HFFc6 (cell line): Measurements from ENCODE around the gene PTPRN2. TPM values are rescaled to one million over a fixed set of nuclear protein-coding genes. Genes with fewer than 3 reads are reported as not detected.

Experiments used
- DNase-seq: peaks from one replicate; pipeline ENCODE4 v3.0.0-alpha.2; 2018
- H3K27ac Mint-ChIP-seq: 2 replicates; pipeline ENCODE4 v1.8.0; 2020; ENCODE audit warnings: mild to moderate bottlenecking, mixed read lengths
- H3K27me3 Mint-ChIP-seq: 2 replicates; pipeline ENCODE4 v1.8.0; 2021; ENCODE audit warnings: mild to moderate bottlenecking, moderate library complexity, mixed read lengths; ENCODE audit not compliant: insufficient read depth
- H3K36me3 Mint-ChIP-seq: 2 replicates; pipeline ENCODE4 v1.8.0; 2021; ENCODE audit warnings: low read depth, mixed read lengths
- H3K4me1 Mint-ChIP-seq: 2 replicates; pipeline ENCODE4 v1.8.0; 2020; ENCODE audit warnings: low read depth, mixed read lengths
- H3K4me3 Mint-ChIP-seq: 2 replicates; pipeline ENCODE4 v1.8.0; 2020; ENCODE audit warnings: mild to moderate bottlenecking, moderate library complexity, mixed read lengths
- H3K9me3 Mint-ChIP-seq: 2 replicates; pipeline ENCODE4 v1.8.0; 2020; ENCODE audit warnings: mild to moderate bottlenecking, mixed read lengths
- total RNA-seq, 6 experiments: library from RNA; stranded (reverse); fragmentation: NEBNext Ultra II Directional; extraction: Animal tissue kit (Norgen Biotek cat#: 25700); gene quantifications; 2 replicates in 1 of 6; 3 replicates in 5 of 6; pipeline ENCODE4 v1.2.3, GENCODE V29; 2021
- TF ChIP-seq, protein P1 (sequence below): fragments of 200-600 bp; sonication (generic); IDR thresholded peaks from 2 replicates; pipeline ENCODE4 v1.5.0; 2021; ENCODE audit warnings: antibody characterized with exemption, mild to moderate bottlenecking

Gene PTPRN2
- total RNA-seq, 6 experiments from 2014 or later: 0.05 to 0.27 (median 0.23) TPM

- TF ChIP-seq, protein P1, sequence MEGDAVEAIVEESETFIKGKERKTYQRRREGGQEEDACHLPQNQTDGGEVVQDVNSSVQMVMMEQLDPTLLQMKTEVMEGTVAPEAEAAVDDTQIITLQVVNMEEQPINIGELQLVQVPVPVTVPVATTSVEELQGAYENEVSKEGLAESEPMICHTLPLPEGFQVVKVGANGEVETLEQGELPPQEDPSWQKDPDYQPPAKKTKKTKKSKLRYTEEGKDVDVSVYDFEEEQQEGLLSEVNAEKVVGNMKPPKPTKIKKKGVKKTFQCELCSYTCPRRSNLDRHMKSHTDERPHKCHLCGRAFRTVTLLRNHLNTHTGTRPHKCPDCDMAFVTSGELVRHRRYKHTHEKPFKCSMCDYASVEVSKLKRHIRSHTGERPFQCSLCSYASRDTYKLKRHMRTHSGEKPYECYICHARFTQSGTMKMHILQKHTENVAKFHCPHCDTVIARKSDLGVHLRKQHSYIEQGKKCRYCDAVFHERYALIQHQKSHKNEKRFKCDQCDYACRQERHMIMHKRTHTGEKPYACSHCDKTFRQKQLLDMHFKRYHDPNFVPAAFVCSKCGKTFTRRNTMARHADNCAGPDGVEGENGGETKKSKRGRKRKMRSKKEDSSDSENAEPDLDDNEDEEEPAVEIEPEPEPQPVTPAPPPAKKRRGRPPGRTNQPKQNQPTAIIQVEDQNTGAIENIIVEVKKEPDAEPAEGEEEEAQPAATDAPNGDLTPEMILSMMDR: no peak
- H3K27me3 Mint-ChIP-seq: no peaks in the 10 kb centered on the region; the same call in none of the 2 replicates
- no peak for DNase-seq
- H3K36me3 Mint-ChIP-seq: peaks cover 8% of the 10 kb centered on the region
- H3K27ac Mint-ChIP-seq: no peak overlapping the region
- H3K4me1 Mint-ChIP-seq: no peaks in the 10 kb centered on the region
- H3K4me3 Mint-ChIP-seq: no peak overlapping the region
- H3K9me3 Mint-ChIP-seq: peaks cover 40% of the 10 kb centered on the region
Measured at GRCh38 chr7:158475679-158476052, 112.0 kb downstream of the PTPRN2 start.

DNA sequence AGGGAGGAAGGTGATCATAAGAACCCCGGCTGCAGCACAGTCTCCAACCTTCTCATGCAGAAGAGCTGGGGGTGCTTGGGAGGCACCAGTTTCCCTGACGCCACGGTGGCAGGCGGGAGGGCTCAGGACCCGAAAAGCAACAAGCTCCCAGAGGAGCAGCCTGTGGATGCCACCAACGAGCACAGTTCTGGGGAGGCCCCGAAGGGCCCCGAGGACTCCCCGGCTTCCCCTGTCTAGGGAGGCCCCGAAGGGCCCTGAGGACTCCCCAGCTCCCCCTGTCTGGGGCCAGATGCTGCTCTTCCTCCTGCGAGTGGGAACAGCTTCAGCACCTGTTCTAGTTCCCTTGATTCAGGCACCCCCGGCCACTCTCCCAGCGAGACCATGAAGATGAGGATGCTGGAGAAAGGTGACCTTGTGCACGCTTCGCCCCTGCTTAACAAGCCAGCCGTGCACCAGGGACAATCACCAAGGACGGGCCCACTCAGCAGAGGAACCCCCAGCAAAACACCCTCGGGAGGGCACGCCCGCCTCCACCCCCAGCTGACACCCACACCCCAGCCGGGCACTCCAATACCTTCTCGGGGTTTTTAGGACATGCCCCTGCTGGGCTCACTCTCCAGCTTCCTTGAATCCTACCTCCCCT lies 112.5 kb downstream of the PTPRN2 start:
- Mint-ChIP-seq H3K9me3 (peaks cover 36% of the 10 kb centered on the region), H3K4me1 (no peaks in the 10 kb centered on the region)

GRCh38 chr7:158474488-158474887 lies 113.1 kb downstream of the PTPRN2 start:
- DNase-seq: no peak
- TF ChIP-seq, protein P1: no peak
- Mint-ChIP-seq H3K9me3 (peaks cover 37% of the 10 kb centered on the region), H3K4me1 (no peaks in the 10 kb centered on the region), H3K4me3 (no peak overlapping the region), H3K36me3 (peaks cover 8% of the 10 kb centered on the region), H3K27me3 (no peaks in the 10 kb centered on the region; the same call in none of the 2 replicates), H3K27ac (no peak overlapping the region)

More for the DNA sequence above, 112.5 kb downstream of the PTPRN2 start:
- DNase-seq: no peak
- H3K4me3 Mint-ChIP-seq: no peak overlapping the region
- TF ChIP-seq, protein P1: no peak
- H3K27ac Mint-ChIP-seq: no peak overlapping the region
- H3K36me3 Mint-ChIP-seq: peaks cover 8% of the 10 kb centered on the region
- H3K27me3 Mint-ChIP-seq: no peaks in the 10 kb centered on the region; the same call in none of the 2 replicates

- Mint-ChIP-seq H3K27ac (no peak overlapping the region), H3K4me3 (no peak overlapping the region), H3K27me3 (no peaks in the 10 kb centered on the region; the same call in none of the 2 replicates), H3K9me3 (peaks cover 39% of the 10 kb centered on the region), H3K36me3 (peaks cover 8% of the 10 kb centered on the region), H3K4me1 (no peaks in the 10 kb centered on the region)
- TF ChIP-seq, protein P1: no peak
- DNase-seq: no peak
Measured at GRCh38 chr7:158473946-158474345, 113.7 kb downstream of the PTPRN2 start.

DNA sequence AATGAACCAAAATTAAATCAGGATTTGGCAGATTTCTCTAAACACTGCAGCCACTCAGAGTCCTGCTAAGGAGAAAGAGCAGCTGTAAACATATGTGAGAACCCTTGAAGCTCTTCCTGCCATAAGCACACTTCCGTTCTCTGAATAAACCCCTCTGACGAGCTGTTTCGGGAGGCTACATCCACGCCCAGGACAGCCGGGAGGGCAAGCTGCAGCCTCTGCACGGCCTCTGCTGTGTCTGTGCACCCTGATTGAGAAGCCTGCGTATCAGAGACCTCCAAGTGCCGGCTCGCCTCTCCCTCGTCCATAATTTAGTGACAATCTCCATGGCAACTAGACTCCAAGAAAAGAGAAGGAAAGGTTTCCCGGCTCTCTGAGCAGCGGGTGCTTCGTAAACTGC lies 114.4 kb downstream of the PTPRN2 start:
- H3K27ac Mint-ChIP-seq: no peak overlapping the region
- H3K36me3 Mint-ChIP-seq: peaks cover 2% of the 10 kb centered on the region; the same call in 1 of the 2 replicates
- no peak overlapping the region for H3K4me3 Mint-ChIP-seq
- DNase-seq: no peak
- TF ChIP-seq, protein P1: no peak
- H3K4me1 Mint-ChIP-seq: no peaks in the 10 kb centered on the region
- H3K9me3 Mint-ChIP-seq: peaks cover 37% of the 10 kb centered on the region
- no peaks in the 10 kb centered on the region; the same call in 1 of the 2 replicates for H3K27me3 Mint-ChIP-seq
